Measurements from ENCODE around the gene SORCS2. TPM values are rescaled to one million over a fixed set of nuclear protein-coding genes. Genes with fewer than 3 reads are reported as not detected.

SORCS2 gene
- total RNA-seq, 1 experiment from 2014 or later: 0.15 TPM

DNA sequence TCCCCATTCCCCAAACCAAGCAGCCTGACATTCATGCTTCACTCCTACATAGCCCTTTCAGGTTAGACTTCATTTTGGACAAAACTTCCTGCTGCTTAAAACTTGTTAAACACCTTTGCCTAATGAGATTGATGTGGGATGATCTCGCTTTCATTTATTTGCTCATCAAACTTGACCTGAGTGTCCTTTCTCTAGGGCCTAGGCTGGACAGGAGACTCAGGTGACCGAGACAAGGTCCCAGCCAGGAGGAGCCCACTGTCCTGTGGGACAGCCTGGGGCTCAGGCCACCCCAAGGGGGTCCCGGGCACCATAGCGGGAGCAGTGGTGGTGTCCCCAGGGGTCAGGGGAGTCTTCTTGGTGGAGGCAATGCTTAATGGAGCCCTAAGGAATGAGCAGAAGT, 266.1 kb downstream of the SORCS2 start:
- in situ Hi-C loops (cut with HindIII; ENCODE audit: low pct_unique_long_range_greater_than_20kb, low sequenced_read_pairs): no loop called here
- Histone ChIP-seq H3K9me3 (ENCODE audit: control insufficient read depth, insufficient read depth, low read depth, low read length) (no peaks in the 10 kb centered on the region), H3K36me3 (ENCODE audit: control insufficient read depth, insufficient read depth, low read length) (no peaks in the 10 kb centered on the region), H3K4me1 (ENCODE audit: control insufficient read depth, insufficient read depth, low read length) (no peaks in the 10 kb centered on the region), H3K27me3 (ENCODE audit: control insufficient read depth, insufficient read depth, low read length) (no peaks in the 10 kb centered on the region), H3K27ac (ENCODE audit: low read length) (no peak overlapping the region), H3K4me3 (ENCODE audit: low read depth in 2 of 2, low read length in 2 of 2) (no peak overlapping the region)
- intact Hi-C loops (cut with micrococcal nuclease; ENCODE audit: unreplicated experiment): no loop called here
- ATAC-seq (no peak), DNase-seq (ENCODE audit: low read depth, low spot score) (no peak)
- BruUV-seq (replicated peaks): no TSS peak
- TF ChIP-seq TCF7L2 (IDR thresholded peaks at IDR 0.05; ENCODE audit: low read depth, low read length) (no peak), POLR2AphosphoS5 (IDR thresholded peaks at IDR 0.05; ENCODE audit: low read depth, low read length) (no peak), SIN3A (IDR thresholded peaks at IDR 0.05; ENCODE audit: borderline replicate concordance, insufficient read depth, low read depth, low read length) (no peak)
- TF ChIP-seq, protein P1, sequence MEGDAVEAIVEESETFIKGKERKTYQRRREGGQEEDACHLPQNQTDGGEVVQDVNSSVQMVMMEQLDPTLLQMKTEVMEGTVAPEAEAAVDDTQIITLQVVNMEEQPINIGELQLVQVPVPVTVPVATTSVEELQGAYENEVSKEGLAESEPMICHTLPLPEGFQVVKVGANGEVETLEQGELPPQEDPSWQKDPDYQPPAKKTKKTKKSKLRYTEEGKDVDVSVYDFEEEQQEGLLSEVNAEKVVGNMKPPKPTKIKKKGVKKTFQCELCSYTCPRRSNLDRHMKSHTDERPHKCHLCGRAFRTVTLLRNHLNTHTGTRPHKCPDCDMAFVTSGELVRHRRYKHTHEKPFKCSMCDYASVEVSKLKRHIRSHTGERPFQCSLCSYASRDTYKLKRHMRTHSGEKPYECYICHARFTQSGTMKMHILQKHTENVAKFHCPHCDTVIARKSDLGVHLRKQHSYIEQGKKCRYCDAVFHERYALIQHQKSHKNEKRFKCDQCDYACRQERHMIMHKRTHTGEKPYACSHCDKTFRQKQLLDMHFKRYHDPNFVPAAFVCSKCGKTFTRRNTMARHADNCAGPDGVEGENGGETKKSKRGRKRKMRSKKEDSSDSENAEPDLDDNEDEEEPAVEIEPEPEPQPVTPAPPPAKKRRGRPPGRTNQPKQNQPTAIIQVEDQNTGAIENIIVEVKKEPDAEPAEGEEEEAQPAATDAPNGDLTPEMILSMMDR (IDR thresholded peaks at IDR 0.05): no peak
- TF ChIP-seq, protein P2, sequence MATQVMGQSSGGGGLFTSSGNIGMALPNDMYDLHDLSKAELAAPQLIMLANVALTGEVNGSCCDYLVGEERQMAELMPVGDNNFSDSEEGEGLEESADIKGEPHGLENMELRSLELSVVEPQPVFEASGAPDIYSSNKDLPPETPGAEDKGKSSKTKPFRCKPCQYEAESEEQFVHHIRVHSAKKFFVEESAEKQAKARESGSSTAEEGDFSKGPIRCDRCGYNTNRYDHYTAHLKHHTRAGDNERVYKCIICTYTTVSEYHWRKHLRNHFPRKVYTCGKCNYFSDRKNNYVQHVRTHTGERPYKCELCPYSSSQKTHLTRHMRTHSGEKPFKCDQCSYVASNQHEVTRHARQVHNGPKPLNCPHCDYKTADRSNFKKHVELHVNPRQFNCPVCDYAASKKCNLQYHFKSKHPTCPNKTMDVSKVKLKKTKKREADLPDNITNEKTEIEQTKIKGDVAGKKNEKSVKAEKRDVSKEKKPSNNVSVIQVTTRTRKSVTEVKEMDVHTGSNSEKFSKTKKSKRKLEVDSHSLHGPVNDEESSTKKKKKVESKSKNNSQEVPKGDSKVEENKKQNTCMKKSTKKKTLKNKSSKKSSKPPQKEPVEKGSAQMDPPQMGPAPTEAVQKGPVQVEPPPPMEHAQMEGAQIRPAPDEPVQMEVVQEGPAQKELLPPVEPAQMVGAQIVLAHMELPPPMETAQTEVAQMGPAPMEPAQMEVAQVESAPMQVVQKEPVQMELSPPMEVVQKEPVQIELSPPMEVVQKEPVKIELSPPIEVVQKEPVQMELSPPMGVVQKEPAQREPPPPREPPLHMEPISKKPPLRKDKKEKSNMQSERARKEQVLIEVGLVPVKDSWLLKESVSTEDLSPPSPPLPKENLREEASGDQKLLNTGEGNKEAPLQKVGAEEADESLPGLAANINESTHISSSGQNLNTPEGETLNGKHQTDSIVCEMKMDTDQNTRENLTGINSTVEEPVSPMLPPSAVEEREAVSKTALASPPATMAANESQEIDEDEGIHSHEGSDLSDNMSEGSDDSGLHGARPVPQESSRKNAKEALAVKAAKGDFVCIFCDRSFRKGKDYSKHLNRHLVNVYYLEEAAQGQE (IDR thresholded peaks at IDR 0.05; ENCODE audit: insufficient read depth in 1 of 2, low read depth in 2 of 2, low read length in 1 of 2): no peak
- CTCF ChIA-PET: no interaction called here
- POLR2A ChIA-PET: no interaction called here

DNA sequence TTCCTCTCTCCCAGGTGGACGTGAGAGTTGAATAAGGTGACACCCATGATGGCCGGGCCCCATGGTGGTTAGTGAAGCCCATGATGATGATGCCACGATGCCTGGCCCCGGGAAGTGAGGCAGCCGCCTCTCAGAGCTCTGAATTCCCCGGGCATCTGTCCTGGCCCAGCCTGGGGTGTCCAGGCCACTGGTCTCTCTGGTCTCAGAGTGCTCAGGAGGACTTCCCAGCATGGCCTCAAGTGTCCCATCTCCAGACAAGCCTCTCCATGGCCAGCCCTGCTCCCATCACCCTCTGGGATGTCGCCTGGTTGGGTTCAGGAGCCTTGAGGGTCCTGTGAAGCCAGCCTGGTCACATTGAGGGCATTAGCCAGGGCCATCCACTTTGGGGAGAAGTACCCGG, 267.1 kb downstream of the SORCS2 start:
- TF ChIP-seq TCF7L2 (IDR thresholded peaks at IDR 0.05; ENCODE audit: low read depth, low read length): no peak
- no peak for TF ChIP-seq POLR2AphosphoS5 (IDR thresholded peaks at IDR 0.05; ENCODE audit: low read depth, low read length)
- TF ChIP-seq, protein P2 (IDR thresholded peaks at IDR 0.05; ENCODE audit: insufficient read depth in 1 of 2, low read depth in 2 of 2, low read length in 1 of 2): no peak
- TF ChIP-seq SIN3A (IDR thresholded peaks at IDR 0.05; ENCODE audit: borderline replicate concordance, insufficient read depth, low read depth, low read length): no peak
- TF ChIP-seq, protein P1 (IDR thresholded peaks at IDR 0.05): no peak
- no TSS peak for BruUV-seq (replicated peaks)
- POLR2A ChIA-PET: no interaction called here

More for the DNA sequence above, 267.1 kb downstream of the SORCS2 start:
- CTCF ChIA-PET: no interaction called here
- intact Hi-C loops (cut with micrococcal nuclease; ENCODE audit: unreplicated experiment) (no loop called here), in situ Hi-C loops (cut with HindIII; ENCODE audit: low pct_unique_long_range_greater_than_20kb, low sequenced_read_pairs) (no loop called here)
- no peak for DNase-seq (ENCODE audit: low read depth, low spot score)
- Histone ChIP-seq H3K4me3 (ENCODE audit: low read depth in 2 of 2, low read length in 2 of 2) (no peak overlapping the region), H3K9me3 (ENCODE audit: control insufficient read depth, insufficient read depth, low read depth, low read length) (no peaks in the 10 kb centered on the region), H3K27me3 (ENCODE audit: control insufficient read depth, insufficient read depth, low read length) (no peaks in the 10 kb centered on the region), H3K36me3 (ENCODE audit: control insufficient read depth, insufficient read depth, low read length) (no peaks in the 10 kb centered on the region), H3K27ac (ENCODE audit: low read length) (no peak overlapping the region), H3K4me1 (ENCODE audit: control insufficient read depth, insufficient read depth, low read length) (no peaks in the 10 kb centered on the region)
- ATAC-seq: no peak

All from Panc1 (cell line).